Omental fat pad (tissue), 4 donors: ENCODE data around the gene ZSWIM2. TPM values are rescaled to one million over a fixed set of nuclear protein-coding genes. Genes with fewer than 3 reads are reported as not detected.
"Not testable (repeated sequence)": the region's sequence is repeated elsewhere in the genome, so short reads cannot be mapped to it uniquely, and the experiment has no call there.

Experiments
- ATAC-seq: fragments of 150-250 bp; one replicate; pipeline ENCODE4 v1.9.1; 2016; ENCODE audit warnings: mild to moderate bottlenecking, moderate library complexity; ENCODE audit not compliant: low FRiP score
- DNase-seq: peaks from one replicate; pipeline ENCODE4 v3.0.0-alpha.2; 2019; ENCODE audit warnings: low spot score
- total RNA-seq, 4 donors: library from RNA; depleted of rRNA; stranded (reverse); fragments of >200 nt; gene quantifications; one replicate each; pipeline ENCODE4 v1.1.0, GENCODE V29; 2016
- TF ChIP-seq, protein P1 (sequence below), 3 donors: fragments of 450-650 bp; IDR thresholded peaks; one replicate each; pipeline ENCODE4 v1.5.1; 2016 to 2017; ENCODE audit warnings: antibody characterized with exemption in 3 of 3, mild to moderate bottlenecking in 3 of 3, moderate library complexity in 2 of 3

Gene ZSWIM2
- total RNA-seq, 4 donors from 2014 or later = 0.37 to 1.0 TPM; not detected in 2

DNA sequence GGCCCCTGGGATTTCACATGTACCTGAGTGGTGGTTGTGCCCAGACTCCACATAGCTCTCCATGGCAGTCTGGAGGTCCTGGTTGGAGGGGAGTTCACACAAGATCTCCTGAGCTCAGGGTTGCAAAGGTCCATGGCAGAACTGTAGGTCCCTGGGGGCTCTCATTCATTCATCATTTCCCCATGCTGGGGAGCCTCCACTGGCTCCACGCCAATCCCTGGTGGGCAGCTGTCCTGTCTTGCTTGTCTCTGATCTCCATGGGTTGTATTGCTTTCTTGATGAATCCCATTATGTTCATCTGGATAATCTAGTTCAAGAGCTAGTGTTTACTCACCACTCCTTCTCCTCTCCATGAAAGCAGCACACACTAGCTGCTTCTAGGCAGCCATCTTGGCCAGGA is 42.4 kb downstream of the ZSWIM2 start:
- ATAC-seq = no peak
- TF ChIP-seq, protein P1, sequence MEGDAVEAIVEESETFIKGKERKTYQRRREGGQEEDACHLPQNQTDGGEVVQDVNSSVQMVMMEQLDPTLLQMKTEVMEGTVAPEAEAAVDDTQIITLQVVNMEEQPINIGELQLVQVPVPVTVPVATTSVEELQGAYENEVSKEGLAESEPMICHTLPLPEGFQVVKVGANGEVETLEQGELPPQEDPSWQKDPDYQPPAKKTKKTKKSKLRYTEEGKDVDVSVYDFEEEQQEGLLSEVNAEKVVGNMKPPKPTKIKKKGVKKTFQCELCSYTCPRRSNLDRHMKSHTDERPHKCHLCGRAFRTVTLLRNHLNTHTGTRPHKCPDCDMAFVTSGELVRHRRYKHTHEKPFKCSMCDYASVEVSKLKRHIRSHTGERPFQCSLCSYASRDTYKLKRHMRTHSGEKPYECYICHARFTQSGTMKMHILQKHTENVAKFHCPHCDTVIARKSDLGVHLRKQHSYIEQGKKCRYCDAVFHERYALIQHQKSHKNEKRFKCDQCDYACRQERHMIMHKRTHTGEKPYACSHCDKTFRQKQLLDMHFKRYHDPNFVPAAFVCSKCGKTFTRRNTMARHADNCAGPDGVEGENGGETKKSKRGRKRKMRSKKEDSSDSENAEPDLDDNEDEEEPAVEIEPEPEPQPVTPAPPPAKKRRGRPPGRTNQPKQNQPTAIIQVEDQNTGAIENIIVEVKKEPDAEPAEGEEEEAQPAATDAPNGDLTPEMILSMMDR (IDR thresholded peaks at IDR 0.05) = no peak
- no peak for DNase-seq

DNA sequence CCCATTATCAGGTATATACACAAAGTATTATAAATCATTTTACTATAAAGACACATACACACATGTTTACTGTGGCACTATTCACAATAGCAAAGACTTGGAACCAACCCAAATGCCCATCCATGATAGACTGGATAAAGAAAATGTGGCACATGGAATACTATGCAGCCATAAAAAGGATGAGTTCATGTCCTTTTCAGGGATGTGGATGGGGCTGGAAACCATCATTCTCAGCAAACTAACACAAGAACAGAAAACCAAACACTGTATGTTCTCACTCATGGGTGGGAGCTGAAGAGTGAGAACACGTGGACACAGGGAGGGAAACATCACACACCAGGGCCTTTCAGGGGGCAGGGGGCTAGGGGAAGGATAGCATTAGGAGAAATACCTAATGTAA is 50.4 kb downstream of the ZSWIM2 start:
- not testable (repeated sequence) for ATAC-seq, DNase-seq

DNA sequence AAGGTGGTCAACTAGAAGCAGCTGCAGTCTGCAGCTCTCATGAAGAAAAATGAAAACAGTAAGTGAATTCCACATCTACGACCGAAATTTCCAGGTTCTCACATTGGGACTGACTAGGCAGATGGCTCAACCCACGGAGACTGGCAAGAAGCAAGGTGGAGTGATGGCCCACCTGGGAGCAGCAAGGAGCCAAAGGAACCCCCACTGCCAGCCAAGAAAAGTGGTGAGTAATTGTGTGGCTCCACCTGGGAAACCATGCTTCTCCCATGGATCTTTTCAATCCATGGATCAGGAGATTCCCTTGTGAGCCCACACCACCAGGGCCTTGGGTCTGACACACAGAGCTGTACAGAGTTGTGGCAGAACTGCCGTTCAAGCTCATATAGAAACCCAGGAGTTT is 64.0 kb downstream of the ZSWIM2 start:
- ATAC-seq (no peak), DNase-seq (no peak)
- TF ChIP-seq, protein P1 (IDR thresholded peaks at IDR 0.05) = no peak

DNA sequence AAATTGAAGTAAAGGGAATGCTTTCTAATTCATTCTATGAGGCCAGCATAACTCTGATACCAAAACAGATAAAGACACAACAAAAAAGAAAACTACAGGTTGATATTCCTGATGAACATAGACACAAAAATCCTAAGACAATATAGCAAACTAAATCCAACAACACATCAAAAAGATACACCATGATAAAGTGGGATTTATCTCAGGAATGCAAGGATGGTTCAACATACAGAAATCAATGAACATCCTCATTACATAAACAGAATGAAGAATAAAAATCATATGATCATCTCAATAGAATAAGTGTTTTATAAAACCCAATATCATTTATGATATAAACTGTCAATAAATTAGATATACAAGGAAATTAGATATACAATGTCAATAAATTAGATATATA is 65.7 kb downstream of the ZSWIM2 start:
- ATAC-seq (no peak), DNase-seq (no peak)
- TF ChIP-seq, protein P1 (IDR thresholded peaks at IDR 0.05) = no peak

DNA sequence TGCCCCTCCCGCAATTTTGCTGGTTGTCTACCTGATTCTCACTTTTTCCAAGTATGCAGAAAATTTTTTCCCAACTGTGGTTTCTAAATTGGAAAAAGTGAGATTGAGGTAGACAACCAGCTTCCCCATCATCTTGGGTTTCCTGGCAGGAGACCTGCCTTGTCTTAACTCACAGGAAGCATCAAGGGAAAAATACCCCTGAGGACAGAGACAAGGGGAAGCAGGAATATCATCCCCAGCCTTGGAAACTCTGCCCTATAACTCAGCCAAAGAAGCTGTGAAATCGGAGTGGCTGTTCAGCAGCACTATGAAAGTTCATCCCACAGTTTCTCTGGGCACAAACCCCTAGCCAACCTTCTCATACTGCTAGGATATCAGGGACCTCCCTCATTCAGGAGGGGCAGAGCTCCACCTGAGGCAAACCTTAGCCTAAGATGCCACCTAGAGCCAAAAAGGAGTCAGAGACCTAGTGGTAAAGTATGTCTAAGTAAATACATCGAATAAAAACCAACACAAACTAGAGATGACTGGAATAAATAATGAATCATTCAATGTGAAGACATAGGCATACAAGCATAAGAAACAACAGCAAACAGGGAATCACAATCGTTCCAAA is 68.2 kb downstream of the ZSWIM2 start:
- no peak for DNase-seq
- TF ChIP-seq, protein P1 (IDR thresholded peaks at IDR 0.05) = no peak
- ATAC-seq = no peak

Other genes with a start within 250 kb of the ZSWIM2 start
- 10 to 100 TPM in 1 of 4 donors, 1 to 10 TPM in 3; 6.0 to 10.8 (median 8.5) TPM for gene FAM171B, start 155.1 kb downstream of the ZSWIM2 start, total RNA-seq